ENCODE data around the gene OR52A1. TPM values are rescaled to one million over a fixed set of nuclear protein-coding genes. Genes with fewer than 3 reads are reported as not detected.
A peak's percentile ranks its signal among the peaks of the same experiment; 100 is the strongest.

OR52A1 gene
- total and polyA plus RNA-seq, 9 of the 15 experiments (the other 6 are each of a cell fraction or from before 2014, with no cell fraction given): under 0.01 to 0.33 (median 0.13) TPM; not detected in 3

- TF ChIP-seq PREB (CRISPR knock-in tag; IDR thresholded peaks at IDR 0.05): no peak
- no peak for TF ChIP-seq DDX20 (tag; IDR thresholded peaks at IDR 0.05; ENCODE audit: low read depth)
- no peak for TF ChIP-seq ZNF318 (IDR thresholded peaks at IDR 0.05; ENCODE audit: borderline replicate concordance in 1 of 2, low read depth in 1 of 2)
- TF ChIP-seq ILF3 (IDR thresholded peaks at IDR 0.05; ENCODE audit: borderline replicate concordance): no peak
- no peak for TF ChIP-seq ZNF407 (IDR thresholded peaks at IDR 0.05; ENCODE audit: low read depth)
- TF ChIP-seq GABPB1 (CRISPR knock-in tag; IDR thresholded peaks at IDR 0.05): no peak
- no peak for TF ChIP-seq PHF8 (IDR thresholded peaks at IDR 0.05; ENCODE audit: borderline replicate concordance, low read length)
- TF ChIP-seq SMARCA5 (IDR thresholded peaks at IDR 0.05): no peak
- 0 out of 2 replicates have a peak, but pooled peaks have one; percentile 54 for TF ChIP-seq HSF4 (CRISPR knock-in tag; IDR thresholded peaks at IDR 0.05; ENCODE audit: borderline replicate concordance)
Observed at GRCh38 chr11:5131584-5132335, 22.8 kb downstream of the OR52A1 start (continued).
